Measurements from ENCODE around the gene SH3BP2.

SH3BP2 gene

DNA sequence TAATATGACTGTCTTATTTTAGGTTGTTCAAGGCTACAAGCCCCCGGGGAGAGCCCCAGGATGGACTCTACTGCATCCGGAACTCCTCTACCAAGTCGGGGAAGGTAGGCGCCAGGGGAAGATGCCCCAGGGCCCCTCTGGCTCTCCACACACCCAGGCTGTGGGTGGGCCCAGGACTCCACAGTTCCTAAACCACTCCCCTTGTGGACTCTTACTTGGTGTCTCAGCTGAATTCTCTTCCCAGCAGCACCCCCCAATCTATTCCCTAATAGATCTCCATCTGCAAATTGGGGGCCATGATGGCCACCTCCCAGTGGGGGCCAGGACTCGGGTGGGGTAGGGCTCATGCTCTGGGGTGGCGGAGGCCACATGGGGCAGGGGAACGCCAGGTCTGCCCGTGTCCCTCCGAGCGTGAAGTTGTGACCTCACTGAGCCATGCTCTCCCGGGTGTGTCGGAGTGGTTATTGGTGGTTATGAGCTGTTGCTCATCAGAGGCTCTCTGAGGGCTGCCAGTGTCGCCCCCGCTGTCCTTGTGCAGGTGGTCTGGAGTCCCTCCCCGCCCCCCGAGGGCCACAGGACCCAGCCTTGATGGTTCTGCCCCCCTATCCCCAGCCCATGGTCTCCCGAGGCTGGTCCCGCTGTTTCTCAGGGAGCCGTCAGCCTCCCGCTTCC lies 39.6 kb downstream of the SH3BP2 start:
- no peak for DNase-seq (ENCODE audit: extremely low read depth, low read depth)
- no peak overlapping the region for H3K4me3 ChIP-seq (replicated peaks; ENCODE audit: low read depth, low read length)
- TF ChIP-seq, protein P1, sequence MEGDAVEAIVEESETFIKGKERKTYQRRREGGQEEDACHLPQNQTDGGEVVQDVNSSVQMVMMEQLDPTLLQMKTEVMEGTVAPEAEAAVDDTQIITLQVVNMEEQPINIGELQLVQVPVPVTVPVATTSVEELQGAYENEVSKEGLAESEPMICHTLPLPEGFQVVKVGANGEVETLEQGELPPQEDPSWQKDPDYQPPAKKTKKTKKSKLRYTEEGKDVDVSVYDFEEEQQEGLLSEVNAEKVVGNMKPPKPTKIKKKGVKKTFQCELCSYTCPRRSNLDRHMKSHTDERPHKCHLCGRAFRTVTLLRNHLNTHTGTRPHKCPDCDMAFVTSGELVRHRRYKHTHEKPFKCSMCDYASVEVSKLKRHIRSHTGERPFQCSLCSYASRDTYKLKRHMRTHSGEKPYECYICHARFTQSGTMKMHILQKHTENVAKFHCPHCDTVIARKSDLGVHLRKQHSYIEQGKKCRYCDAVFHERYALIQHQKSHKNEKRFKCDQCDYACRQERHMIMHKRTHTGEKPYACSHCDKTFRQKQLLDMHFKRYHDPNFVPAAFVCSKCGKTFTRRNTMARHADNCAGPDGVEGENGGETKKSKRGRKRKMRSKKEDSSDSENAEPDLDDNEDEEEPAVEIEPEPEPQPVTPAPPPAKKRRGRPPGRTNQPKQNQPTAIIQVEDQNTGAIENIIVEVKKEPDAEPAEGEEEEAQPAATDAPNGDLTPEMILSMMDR (IDR thresholded peaks at IDR 0.05; ENCODE audit: low read depth, low read length, missing control alignments), result no peak

DNA sequence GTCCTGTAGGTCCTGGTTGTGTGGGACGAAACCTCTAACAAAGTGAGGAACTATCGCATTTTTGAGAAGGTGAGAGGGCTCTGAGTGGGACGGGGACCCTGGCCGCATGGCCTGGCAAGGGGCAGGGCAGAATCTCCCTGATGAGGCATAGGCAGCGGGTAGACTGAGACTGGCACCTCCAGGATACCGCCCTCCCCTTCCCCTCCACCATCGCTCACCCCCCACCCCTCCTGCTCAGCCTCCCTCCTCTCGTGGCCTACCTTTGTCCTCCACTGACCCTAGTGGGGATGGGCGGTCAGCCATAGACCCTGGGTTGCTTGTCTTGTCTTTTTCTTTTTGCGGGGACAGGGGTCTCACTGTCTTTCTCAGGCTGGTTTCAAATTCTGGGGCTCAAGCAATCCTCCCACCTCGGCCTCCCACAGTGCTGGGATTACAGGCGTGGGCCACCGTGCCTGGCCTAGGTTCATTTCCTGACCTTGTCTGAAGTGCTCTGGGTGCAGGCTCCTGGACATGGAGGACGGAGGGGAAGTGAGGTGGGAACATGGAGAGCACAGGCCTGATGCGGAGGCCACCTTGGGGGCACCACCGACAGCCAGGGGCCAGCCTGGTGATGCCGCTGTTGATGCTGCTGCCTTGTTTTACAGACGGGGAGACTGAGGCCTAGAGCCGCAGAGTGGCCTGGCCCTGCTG lies 40.2 kb downstream of the SH3BP2 start:
- H3K4me3 ChIP-seq (replicated peaks; ENCODE audit: low read depth, low read length), result no peak overlapping the region
- no peak for DNase-seq (ENCODE audit: extremely low read depth, low read depth)
- TF ChIP-seq, protein P1 (IDR thresholded peaks at IDR 0.05; ENCODE audit: low read depth, low read length, missing control alignments), result no peak

DNA sequence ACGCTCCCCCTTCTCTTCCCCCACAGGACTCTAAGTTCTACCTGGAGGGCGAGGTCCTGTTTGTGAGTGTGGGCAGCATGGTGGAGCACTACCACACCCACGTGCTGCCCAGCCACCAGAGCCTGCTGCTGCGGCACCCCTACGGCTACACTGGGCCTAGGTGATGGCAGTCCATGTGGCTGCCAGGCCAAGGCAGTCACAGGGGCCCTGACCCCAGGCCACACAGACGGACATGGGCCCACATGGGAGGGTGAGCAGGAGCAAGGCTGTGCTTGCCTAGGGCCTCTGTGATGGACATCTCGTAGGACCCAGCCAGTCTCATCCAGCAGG lies 40.8 kb downstream of the SH3BP2 start:
- TF ChIP-seq, protein P1 (IDR thresholded peaks at IDR 0.05; ENCODE audit: low read depth, low read length, missing control alignments), result no peak
- no peak for DNase-seq (ENCODE audit: extremely low read depth, low read depth)
- no peak overlapping the region for H3K4me3 ChIP-seq (replicated peaks; ENCODE audit: low read depth, low read length)

DNA sequence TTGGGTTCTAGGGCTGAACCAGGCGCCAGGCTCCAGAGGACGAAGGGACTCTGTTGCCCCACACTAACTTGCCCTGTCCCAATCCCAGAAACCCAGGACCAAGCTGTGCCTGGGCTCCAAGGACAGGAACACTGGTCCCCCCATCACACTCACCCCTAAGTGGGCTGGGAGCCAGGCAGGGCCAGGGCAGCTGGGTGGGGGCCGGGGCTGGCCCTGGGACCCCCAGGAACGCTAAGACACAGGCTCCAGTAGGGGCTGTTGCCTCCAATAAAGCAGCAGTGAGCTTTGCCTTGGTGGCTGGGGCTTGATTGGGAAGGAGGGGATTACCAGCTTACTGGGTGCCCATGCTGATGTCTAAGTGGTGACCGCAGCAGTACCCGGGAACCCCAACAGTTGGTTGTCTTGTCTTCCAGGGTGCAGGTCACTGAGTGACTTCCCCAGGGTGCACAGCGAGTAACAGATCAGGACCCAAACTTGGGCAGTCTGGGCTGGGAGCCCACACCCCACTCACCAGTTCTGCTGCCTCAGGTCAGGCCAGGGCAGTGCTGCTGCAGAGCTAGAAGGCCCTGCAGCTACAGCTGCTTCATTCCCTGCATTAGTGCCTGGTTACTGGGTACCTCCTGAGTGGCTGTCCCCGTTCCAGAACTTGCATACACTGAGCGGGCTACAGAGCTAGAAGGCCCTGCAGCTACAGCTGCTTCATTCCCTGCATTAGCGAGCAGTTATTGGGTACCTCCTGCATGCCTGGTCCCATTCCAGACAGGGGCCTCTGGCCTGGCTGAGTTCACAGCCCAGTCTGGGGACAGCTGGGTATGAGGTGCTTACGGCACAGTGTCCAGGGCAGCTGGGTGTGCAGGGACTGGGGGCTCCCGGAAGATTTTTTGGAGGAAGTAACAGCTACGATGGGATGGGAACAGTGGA lies 41.4 kb downstream of the SH3BP2 start:
- TF ChIP-seq, protein P1 (IDR thresholded peaks at IDR 0.05; ENCODE audit: low read depth, low read length, missing control alignments), result no peak
- H3K4me3 ChIP-seq (replicated peaks; ENCODE audit: low read depth, low read length), result no peak overlapping the region
- DNase-seq (ENCODE audit: extremely low read depth, low read depth), result no peak

DNA sequence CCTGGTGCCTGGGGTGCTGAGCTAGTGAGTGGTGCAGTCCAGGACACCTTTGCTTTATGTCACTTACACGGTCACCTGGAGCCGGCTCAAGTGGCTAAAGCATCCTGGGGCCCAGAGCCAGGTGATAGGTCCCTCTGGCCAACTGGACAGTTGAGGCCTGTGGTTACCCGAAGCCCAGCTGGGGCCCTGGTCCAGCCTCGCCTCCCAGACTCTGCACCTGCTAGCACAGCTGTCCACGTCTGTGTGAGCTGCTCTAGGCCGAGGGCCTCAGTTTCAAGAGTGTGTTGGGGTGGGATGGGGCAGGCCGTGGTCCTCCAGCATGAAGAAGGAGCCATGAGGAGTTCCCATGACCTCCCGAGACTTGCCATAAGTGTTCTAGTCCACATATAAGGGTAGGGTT lies 43.1 kb downstream of the SH3BP2 start:
- TF ChIP-seq, protein P1 (IDR thresholded peaks at IDR 0.05; ENCODE audit: low read depth, low read length, missing control alignments), result no peak
- DNase-seq (ENCODE audit: extremely low read depth, low read depth), result no peak
- no peak overlapping the region for H3K4me3 ChIP-seq (replicated peaks; ENCODE audit: low read depth, low read length)

DNA sequence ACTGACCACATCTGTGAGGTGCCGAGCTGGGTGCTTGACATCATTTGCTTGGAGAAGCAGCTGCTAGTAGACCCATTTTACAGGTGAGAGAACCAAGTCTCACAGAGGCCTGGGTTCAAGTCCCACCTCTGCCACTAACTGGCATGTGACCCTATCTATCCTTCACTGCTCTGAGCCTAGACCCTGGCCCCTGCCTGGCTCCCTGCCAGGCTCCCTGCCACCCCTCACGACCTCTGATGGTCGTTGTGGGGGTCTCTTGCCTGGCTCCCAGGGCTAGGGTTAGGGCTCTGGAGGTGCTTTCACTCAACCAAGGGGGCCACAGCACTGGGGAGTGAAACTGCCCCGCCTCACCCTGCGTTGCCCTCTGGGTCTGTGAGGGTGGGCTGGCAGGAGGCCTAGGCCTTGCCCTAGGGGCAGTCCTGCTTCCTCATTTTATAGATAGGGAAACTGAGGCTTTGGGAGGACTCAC lies 43.5 kb downstream of the SH3BP2 start:
- TF ChIP-seq, protein P1 (IDR thresholded peaks at IDR 0.05; ENCODE audit: low read depth, low read length, missing control alignments), result no peak
- no peak overlapping the region for H3K4me3 ChIP-seq (replicated peaks; ENCODE audit: low read depth, low read length)
- no peak for DNase-seq (ENCODE audit: extremely low read depth, low read depth)

Measured in HFF-Myc (cell line).